Osteoblast (primary cell): ENCODE results near the gene ARHGEF7. TPM values are rescaled to one million over a fixed set of nuclear protein-coding genes. Genes with fewer than 3 reads are reported as not detected.

Experiments used
- DNase-seq: peaks from one replicate; pipeline ENCODE4 v3.0.0; 2011; ENCODE audit warnings: low spot score, mixed read lengths; ENCODE audit not compliant: insufficient read length; ENCODE audit errors: missing footprints
- H2AFZ ChIP-seq: 2 replicates; pipeline ENCODE4 v1.6.0; 2011; ENCODE audit warnings: mild to moderate bottlenecking, low read length
- H3K27ac ChIP-seq: 2 replicates; pipeline ENCODE4 v1.5.1; 2011; ENCODE audit warnings: mild to moderate bottlenecking, low read depth, low read length, moderate library complexity
- H3K27me3 ChIP-seq: 2 replicates; pipeline ENCODE4 v1.6.0; 2012; ENCODE audit warnings: mild to moderate bottlenecking, control low read depth, inconsistent platforms, low read length, moderate library complexity; ENCODE audit not compliant: insufficient read depth
- H3K36me3 ChIP-seq: 2 replicates; pipeline ENCODE4 v1.5.1; 2011; ENCODE audit warnings: mild to moderate bottlenecking, low read length, control low read depth, moderate library complexity; ENCODE audit not compliant: insufficient read depth
- H3K4me1 ChIP-seq: 2 replicates; pipeline ENCODE4 v1.5.1; 2011; ENCODE audit warnings: mild to moderate bottlenecking, low read length, control low read depth, moderate library complexity; ENCODE audit not compliant: insufficient read depth
- H3K4me2 ChIP-seq: 2 replicates; pipeline ENCODE4 v1.6.0; 2011; ENCODE audit warnings: mild to moderate bottlenecking, low read length; ENCODE audit not compliant: insufficient read depth
- H3K4me3 ChIP-seq: fragments of 200-600 bp; sonication (generic); 3 replicates; pipeline ENCODE4 v1.5.1; 2012; ENCODE audit warnings: mild to moderate bottlenecking, low read length, inconsistent platforms; ENCODE audit not compliant: insufficient read depth
- H3K79me2 ChIP-seq: 2 replicates; pipeline ENCODE4 v1.6.0; 2012; ENCODE audit warnings: mild to moderate bottlenecking, low read length, control low read depth, inconsistent platforms; ENCODE audit not compliant: insufficient read depth
- H3K9me3 ChIP-seq: 2 replicates; pipeline ENCODE4 v1.5.1; 2011; ENCODE audit warnings: low read depth, low read length, control low read depth
- H4K20me1 ChIP-seq: 2 replicates; pipeline ENCODE4 v1.6.0; 2012; ENCODE audit warnings: mild to moderate bottlenecking, low read length, control low read depth; ENCODE audit not compliant: insufficient read depth
- CTCF ChIP-seq: IDR thresholded peaks from 2 replicates; pipeline ENCODE4 v1.5.1; 2011; ENCODE audit warnings: mild to moderate bottlenecking, low read depth, low read length, moderate library complexity; ENCODE audit errors: extremely low read depth
- total RNA-seq: library from RNA; depleted of rRNA; stranded (reverse); fragments of >200 nt; gene quantifications from 2 replicates; pipeline ENCODE4 v1.2.3, GENCODE V29; 2012

The ARHGEF7 gene
- total RNA-seq, 1 donor = 27.5 TPM

DNA sequence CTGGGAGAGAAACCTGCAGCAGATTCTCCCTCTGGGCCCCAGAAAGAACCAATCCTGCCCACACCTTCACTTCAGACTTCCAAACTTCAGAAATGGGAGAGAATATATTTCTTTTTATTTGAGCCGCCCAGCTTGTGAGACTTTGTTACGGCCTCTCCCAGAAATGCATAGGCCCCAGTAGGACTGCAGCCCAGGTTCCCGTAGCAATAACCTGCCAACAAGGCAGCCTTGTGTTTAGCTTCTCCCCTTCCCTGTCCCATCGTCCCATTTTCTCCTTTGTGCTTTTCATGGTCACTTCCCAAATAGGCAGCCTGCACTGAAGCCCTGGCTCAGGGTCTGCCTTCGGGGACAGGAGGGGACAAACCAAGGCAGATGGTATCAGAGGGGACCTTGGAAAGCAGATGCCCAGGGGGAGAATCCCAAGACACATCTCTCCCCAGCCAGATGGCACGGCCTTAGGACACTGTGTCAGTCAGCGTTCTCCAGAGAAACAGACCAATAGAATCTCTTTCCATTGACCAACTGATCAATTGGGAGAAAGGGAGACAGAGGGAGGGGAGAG lies 3.7 kb upstream of the ARHGEF7 start:
- no peak for DNase-seq
- peaks cover 46% of the 10 kb centered on the region for H3K27me3 ChIP-seq
- no peaks in the 10 kb centered on the region for H3K36me3 ChIP-seq
- no peaks in the 10 kb centered on the region for H3K79me2 ChIP-seq
- no peak overlapping the region for H2AFZ ChIP-seq
- H3K9me3 ChIP-seq = no peaks in the 10 kb centered on the region
- TF ChIP-seq CTCF = no peak
- H3K4me3 ChIP-seq = no peak overlapping the region
- no peak overlapping the region for H3K27ac ChIP-seq
- H4K20me1 ChIP-seq = no peaks in the 10 kb centered on the region
- H3K4me1 ChIP-seq = peaks cover 4% of the 10 kb centered on the region
- H3K4me2 ChIP-seq = no peak overlapping the region

- H3K4me3 ChIP-seq = no peak overlapping the region
Observed at GRCh38 chr13:111112196-111112595, 2.9 kb upstream of the ARHGEF7 start.

GRCh38 chr13:111114362-111115060 lies 599 bp upstream of the ARHGEF7 start:
- Histone ChIP-seq H3K4me1 (peaks cover 4% of the 10 kb centered on the region), H3K27me3 (peaks cover 70% of the 10 kb centered on the region), H3K4me3 (peak overlapping the region; percentile 76), H3K4me2 (peak overlapping the region; percentile 85), H3K79me2 (no peaks in the 10 kb centered on the region), H4K20me1 (no peaks in the 10 kb centered on the region), H2AFZ (peak overlapping the region; percentile 76), H3K36me3 (no peaks in the 10 kb centered on the region), H3K27ac (no peak overlapping the region), H3K9me3 (no peaks in the 10 kb centered on the region)
- TF ChIP-seq CTCF = no peak
- no peak for DNase-seq

More at GRCh38 chr13:111112196-111112595, 2.9 kb upstream of the ARHGEF7 start:
- H3K79me2 ChIP-seq = no peaks in the 10 kb centered on the region
- no peaks in the 10 kb centered on the region for H3K9me3 ChIP-seq
- H3K4me1 ChIP-seq = peaks cover 4% of the 10 kb centered on the region
- no peak overlapping the region for H3K27ac ChIP-seq
- no peak for DNase-seq
- H2AFZ ChIP-seq = no peak overlapping the region
- no peaks in the 10 kb centered on the region for H3K36me3 ChIP-seq
- no peak for TF ChIP-seq CTCF
- no peak overlapping the region for H3K4me2 ChIP-seq
- peaks cover 53% of the 10 kb centered on the region for H3K27me3 ChIP-seq
- no peaks in the 10 kb centered on the region for H4K20me1 ChIP-seq

GRCh38 chr13:111115965-111116521 lies 933 bp downstream of the ARHGEF7 start:
- Histone ChIP-seq H3K4me1 (peaks cover 4% of the 10 kb centered on the region), H3K4me3 (peak overlapping the region; percentile 67), H3K9me3 (no peaks in the 10 kb centered on the region), H3K4me2 (peak overlapping the region; percentile 85), H2AFZ (peak overlapping the region; percentile 68), H3K27me3 (peaks cover 71% of the 10 kb centered on the region), H3K27ac (no peak overlapping the region), H3K79me2 (no peaks in the 10 kb centered on the region), H4K20me1 (no peaks in the 10 kb centered on the region), H3K36me3 (no peaks in the 10 kb centered on the region)
- peak; percentile 98 for DNase-seq
- no peak for TF ChIP-seq CTCF
